HG03280 (cell line): Measurements from ENCODE around the gene VRK2.
"Not testable (repeated sequence)": the region's sequence is repeated elsewhere in the genome, so short reads cannot be mapped to it uniquely, and the experiment has no call there.

Source experiments
- ATAC-seq: cut with Tn5 transposase; IDR thresholded peaks from one replicate; pipeline ENCODE4 v1.9.1; 2021; ENCODE audit warnings: mild to moderate bottlenecking, moderate library complexity; ENCODE audit not compliant: unreplicated experiment

VRK2 gene

DNA sequence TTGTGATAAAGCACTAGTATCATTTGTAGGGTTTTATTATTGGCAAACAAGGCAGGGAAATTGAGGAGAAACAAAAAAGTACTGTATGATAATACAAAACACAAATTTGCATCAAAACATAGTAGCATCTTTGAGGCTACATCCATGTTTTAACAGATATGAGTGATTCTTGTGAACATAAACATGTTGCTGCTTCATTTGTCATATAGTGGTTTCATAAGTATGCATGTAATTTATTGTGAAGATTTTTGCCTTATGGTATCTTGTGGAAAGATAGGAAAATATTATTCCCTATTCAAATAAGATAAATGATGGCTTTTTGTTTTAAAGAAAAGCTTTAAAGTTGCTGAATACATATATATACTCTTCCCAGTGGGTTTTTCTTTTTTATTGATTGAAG is 60.3 kb downstream of the VRK2 start:
- ATAC-seq: no peak

DNA sequence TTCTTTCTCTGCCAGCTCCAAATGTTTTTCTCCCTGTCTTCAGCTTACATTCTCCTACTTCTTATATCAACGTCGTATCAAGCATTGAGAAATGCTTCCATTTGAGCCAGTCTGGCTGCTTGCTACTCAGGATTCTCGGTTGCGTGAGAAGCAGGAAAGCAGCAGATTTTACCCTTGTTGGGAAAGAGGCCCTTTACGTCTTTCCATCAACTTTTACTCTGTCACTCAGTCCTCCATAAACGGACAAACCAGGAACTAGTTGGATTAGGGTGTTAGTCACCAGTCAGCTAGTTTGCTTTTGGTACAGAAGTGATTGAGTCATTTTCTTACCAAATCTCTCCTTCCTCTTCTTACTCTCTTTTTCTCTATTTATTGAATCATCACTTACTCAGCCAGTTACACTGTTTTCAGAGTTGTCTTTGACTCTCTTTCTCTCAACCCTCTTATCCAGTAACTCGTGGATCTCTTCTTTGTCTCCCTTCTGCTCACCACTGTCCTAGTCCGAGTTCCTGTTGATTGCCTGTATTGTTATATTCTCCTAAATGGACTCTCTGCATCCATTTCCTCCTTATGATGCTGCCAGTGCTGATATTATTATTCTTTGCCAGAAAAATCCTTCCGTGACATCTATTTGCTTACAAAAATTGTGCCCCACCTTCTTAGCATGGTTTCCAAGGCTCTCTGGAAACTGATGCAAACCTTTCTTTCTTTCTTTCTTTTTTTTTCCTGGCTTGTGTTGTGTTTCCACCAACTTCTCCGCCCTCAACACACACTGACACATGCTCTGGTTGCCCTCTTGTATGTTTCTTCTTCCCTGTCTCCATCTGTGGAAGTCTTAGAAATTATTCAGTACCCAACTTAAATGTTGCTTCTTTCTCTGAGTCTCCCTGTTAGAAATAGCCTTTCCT is 61.5 kb downstream of the VRK2 start:
- ATAC-seq: no peak

DNA sequence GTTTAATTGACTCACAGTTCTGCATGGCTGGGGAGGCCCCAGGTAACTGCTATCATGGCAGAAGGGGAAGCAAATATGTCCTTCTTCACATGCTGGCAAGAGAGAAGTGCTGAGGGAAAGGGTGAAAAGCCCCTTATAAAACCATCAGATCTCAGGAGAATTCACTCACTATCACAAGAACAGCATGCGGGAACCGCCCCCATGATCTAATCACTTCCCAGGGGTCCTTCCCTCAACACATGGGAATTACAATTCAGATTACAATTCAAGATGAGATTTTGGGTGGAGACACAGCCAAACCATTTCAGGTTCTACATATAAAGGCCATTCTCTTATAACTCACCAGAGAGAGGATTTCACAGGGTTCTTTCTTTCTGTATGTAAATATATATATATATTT is 62.9 kb downstream of the VRK2 start:
- ATAC-seq: no peak

DNA sequence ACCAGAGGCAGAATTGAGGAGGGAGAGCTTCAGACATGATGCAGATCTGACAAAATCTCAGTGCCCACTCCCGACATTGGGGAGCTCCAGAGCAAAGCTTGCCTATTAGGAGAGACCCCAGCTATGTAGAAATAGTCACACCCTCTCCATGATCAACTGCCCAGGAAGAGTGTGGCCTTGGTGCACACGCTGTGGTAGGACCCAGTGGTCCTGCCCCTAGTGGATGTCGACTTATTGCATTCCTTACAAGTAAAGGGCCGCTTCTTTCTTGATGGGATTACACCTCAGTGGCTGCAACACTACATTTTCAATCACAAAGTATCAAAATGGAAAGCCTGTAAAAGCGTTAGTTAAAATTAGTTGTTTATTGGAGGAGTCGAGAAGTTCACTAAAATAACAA is 64.2 kb downstream of the VRK2 start:
- no peak for ATAC-seq

DNA sequence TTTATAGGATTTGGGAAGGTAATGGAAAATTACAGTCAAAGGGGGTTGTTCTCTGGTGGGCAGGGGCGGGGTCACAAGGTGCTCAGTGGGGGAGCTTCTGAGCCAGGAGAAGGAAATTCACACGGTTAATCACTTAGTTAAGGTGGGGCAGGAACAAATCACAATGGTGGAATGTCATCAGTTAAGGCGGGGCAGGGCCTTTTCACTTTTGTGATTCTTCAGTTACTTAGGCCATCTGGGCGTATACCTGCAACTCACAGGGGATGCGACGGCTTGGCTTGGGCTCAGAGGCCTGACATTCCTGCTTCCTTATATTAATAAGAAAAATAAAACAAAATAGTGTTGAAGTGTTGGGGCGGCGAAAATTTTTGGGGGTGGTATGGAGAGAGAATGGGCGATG is 67.0 kb downstream of the VRK2 start:
- not testable (repeated sequence) for ATAC-seq

DNA sequence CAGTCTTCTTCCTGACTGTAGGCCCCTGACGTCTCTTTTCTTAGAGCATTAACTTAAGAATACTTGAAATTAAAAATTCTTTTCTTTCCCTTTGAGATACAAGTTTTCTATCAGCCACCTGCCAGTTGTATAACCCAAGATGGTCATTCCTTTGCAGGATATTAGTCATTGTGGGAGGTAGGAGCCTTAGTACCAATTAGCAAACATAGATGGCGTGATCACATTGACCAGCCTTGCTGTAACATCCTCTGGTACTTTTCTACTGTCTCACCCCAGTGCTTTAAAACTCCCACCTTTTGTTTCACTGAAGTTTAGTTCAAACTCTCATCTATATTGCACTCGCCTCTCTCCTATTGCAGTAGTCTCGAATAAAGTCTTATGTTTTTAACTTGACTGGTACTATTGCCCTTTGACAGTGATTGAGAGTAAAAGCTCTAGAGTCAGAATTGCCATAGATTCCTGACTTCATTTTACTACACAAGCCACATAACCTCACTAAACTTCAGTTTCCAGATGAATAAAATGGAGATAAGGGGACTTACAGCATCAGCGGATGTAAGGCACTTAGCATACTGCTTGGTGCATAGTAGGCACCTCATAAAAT is 74.1 kb downstream of the VRK2 start:
- ATAC-seq: no peak

DNA sequence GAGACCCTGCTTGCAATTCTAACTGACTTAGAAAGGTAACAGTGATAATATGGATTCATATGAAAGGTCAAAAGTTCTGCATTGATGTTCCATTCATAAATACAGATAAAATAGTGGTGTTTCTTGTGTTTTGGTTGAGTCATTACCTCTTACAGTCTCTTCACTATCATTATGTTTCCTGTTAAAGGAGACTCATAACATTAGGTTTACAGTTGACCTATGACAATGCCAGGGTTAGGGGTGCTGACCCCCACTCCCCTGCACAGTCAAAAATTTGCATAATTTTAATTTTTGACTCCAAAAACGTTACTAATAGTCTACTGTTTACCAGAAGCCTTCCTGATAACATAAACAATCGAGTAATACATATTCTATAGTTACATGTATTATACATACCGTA is 75.4 kb downstream of the VRK2 start:
- ATAC-seq: no peak

DNA sequence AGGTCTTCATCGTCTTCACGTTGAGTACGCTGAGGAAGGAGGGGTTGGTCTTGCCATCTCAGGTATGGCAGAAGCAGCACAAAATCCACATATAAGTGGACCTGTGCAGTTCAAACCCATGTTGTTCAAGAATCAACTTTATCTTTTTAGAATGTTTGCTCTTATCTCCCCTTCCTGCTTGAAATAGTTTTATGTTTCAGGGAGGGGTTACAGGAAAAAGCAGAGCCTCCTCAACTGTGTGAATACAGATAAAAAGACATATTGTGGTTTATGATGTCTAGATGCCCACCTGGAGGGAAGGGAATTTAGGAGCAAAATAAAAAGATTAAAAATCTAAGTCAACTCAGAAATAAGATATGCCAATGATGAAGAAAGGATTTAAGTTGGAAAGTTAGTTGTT is 75.9 kb downstream of the VRK2 start:
- ATAC-seq: no peak

DNA sequence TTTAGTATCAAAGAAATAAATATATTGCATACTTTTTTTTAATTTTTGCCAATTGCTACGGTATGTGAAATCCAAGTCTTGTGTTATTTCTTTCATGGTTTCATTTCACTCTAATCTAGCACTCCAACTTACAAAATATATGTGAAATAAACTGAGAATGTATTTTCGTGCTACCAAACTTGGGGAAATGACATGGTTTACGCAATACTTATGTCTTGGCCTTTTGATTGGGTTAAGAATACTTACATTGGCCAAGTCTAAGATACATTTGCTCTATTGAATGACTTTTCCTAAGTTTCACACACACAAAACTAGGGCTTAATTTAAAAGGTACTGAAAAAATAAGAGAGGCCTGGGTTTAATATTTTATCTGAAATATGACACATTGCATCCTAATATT is 80.5 kb downstream of the VRK2 start:
- ATAC-seq: no peak

DNA sequence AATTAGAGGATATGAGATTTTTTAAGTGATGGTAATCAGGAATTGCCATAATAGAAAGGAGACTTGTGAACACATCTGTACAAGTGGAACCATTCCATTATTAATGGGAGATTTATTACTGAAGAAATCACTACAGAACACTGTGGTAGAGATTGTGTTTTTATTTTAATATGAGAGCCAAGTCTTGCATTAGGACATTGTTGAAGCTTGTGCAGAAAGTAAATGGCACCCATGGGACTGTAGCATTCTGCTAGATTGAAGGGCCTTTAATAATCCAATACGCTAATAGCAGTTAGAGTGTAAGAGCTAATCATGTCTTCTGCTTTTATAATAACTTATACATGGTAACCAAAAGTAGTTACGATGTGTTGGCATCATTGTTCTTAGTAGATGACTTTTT is 83.6 kb downstream of the VRK2 start:
- no peak for ATAC-seq

DNA sequence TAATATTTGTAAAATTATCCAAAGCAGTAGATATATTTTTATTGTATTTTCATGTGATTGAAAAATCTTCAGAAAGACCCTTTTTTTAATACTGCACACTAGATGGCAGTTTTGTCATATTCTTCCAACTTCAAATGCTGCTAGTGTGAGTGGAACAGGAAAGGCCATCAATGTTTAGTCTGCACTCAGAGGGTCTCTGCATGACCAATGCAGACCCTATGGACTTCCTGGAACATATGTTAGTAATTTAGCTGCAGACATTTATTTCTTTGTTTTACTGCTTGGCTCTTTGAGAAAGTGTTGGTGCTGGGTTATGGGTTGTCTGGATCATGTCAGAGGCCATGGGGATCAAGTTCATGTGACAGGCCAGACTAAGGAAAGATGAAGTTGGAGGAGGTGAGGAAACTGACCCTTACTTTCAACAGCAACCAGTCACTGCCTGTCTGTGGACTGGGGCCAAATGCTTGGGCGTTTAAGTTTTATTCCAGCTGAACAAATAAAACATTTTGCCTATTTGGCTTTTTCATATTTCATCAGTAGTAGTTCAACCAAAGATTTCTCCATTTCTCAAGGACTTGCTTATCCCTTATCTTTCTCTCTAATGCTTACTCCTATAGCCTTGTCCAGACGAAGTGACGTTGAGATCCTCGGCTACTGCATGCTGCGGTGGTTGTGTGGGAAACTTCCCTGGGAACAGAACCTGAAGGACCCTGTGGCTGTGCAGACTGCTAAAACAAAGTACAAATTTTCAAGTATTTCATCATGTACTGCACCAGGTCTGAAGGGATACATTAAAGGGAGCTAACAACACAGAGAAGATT is 84.8 kb downstream of the VRK2 start:
- ATAC-seq: no peak

DNA sequence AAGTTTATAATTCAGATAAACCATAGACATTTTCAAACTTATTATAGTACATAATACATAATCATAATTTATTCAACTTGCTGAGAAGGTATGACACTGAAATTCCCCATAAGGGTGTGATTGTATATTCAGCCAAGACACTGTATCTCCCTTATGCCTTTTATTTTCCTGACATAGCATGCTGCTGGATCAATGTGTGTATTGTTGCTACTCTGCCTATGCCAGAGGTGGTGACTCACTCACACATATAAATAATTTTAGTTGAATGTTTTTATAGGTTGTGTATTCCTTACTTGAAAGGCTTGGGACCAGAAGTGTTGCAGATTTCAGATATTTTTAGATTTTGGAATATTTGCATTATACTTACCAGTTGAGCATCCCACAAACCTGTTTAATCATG is 86.8 kb downstream of the VRK2 start:
- no peak for ATAC-seq

DNA sequence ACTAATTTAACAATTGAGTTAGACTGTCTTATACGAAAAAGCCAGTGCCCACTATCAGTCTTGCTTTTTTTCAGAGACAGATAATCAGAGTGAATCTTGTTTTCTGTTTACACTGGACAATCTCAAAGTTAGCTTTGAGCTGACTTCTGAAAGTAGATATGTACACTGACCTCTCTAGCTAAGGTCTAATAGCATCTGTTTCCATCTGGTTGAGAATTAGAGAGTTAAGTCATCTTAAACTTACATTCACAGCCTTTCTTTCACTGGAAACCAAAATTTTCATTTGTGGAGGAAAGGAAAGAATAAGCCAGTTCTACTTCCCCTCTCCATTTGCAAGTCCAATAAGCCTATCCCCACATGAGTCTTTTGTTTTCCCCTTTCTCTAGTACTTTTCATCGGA is 89.3 kb downstream of the VRK2 start:
- ATAC-seq: no peak

DNA sequence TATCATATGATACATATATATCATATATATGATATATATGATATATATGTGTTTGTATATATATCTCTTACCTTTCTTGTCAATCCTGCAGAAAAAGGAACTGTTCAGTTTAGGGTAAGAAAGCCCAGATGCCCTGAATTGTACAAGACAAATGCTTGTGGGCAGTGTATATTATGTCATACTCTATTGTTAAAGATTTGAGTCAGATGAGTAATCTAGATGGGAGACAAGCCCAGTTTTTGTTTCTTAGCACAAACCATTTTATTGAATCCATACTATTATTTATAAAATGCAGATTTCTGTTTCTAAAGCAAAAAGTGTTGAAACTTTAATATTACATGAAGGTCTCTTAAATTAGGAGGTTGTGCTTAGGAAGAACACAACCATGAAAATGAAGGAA is 90.6 kb downstream of the VRK2 start:
- no peak for ATAC-seq

DNA sequence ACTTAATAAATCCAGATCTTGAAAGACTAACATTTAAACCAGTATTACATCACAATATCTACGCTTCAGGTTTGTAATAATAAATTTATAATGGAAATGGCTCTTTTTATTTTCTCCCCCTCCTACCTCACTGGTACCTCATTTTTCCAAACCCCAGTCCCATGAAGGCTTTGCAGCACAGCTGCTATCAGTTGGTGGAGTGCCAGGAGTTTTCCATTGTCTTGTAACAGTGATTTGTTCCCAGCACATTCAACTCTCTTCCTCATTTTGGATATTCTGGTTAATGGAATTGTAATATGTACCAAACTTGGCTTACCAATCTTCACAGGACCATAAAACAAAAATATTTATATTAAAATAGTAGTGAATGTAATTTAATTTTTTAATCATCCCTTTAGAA is 91.2 kb downstream of the VRK2 start:
- no peak for ATAC-seq

DNA sequence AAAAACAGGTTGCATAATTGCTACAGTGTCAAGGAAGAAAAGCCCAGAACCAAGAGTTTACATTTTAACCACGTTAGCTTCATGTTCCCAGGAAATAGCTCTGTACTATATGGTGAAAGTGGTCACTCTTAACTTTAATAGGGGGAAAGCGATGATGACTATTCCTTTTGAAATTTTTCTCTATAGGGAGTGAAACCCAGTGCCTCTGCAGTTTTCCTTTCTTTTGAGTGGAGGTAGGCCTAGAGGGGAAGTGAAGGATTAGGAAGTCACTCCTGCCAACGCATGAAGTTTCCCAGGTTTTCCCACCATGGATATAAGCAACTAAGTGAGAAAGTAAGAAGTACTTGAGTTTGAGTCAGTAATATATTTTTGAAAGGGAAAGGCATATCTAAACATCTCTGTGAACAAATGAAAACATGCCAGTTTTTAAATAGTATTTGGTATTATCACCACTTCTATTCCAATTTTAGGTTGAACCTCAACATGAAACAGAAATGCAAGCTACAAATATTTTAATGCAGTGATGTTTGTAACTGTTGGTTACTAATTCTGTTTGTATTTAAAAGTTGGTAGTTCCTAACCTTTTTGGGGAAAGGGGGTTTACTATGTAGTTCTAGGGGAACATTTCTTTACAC is 91.9 kb downstream of the VRK2 start:
- ATAC-seq: no peak

DNA sequence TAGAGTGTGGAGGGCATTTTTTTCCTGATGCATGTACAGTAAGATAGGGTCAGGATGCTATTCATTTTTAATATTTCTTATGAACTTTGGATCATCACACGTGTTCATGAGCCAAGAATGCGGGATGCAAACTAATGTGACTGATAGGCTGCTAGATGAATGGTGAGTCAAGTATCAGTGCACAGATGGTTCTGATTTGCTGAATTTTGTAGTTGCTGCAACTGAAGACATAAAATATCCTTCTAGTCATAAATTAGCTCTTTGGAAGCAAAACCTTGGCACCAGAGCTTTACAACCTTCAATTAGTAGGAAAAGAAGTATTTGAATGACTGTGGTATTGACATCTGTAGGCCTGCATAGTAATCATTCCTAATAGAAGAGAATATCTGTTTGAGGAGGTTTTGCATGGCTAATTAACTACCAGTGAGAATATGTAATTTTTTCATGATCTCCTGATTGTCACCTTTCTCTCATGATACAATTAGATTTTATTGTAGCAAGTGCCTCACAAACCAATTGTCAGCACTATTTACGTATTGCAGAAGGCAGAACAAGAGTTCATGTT is 94.0 kb downstream of the VRK2 start:
- ATAC-seq: no peak

DNA sequence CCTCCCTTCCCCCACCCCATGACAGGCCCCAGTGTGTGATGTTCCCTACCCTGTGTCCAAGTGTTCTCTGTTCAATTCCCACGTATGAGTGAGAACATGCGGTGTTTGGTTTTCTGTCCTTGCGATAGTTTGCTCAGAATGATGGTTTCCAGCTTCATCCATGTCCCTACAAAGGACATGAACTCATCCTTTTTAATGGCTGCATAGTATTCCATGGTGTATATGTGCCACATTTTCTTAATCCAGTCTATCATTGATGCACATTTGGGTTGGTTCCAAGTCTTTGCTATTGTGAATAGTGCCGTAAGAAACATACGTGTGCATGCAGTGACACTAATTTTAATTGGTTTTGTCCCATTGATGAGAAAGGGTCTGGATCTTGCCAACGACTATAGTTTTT is 99.2 kb downstream of the VRK2 start:
- not testable (repeated sequence) for ATAC-seq

DNA sequence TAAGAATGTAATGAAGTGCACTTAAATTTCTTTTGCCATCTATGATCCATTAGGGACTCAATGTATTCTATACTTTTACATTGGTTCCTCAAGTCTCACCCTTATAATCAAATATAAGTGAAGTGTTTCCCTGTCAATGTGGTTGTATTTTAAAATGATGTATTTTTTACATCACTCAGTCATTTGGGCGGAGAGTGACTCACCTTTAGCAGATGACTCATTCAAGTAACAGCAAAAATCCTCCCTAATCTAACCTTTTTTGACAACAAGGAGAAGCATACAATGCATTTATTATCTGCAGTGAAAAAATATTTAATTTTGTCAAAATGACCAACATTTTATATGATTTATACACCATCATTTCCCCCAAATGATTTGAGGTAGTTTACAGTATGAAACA is 100.1 kb downstream of the VRK2 start:
- no peak for ATAC-seq

DNA sequence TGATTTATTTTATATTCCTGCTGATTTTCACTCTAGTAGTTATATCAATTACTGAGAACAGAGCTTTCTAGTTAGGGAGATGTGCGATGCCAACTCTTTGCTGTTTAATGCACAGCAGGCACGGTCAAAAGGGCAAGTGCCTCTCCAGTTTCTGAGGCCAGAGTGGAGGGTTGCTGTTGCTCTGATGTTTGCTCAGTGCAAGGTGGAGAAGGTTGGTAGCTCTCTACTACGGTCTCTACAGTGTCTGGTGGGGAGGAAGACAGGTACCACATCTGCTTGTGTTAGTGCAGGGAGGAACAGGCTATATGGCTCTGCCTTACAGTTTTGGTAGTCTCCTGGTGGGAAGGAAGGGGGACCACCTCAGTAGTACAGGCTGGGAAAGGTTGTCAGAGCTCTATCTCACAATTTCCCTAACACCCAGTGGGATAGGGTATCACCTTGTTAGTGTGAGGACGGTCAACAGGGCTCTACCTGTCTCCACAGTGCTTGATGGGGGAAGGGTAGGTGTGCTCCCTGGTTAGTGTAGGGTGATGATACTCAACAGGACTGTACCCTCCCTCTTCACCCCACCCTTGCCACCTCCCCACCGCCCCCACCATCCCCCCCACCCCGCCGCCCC is 108.7 kb downstream of the VRK2 start:
- ATAC-seq: no peak

DNA sequence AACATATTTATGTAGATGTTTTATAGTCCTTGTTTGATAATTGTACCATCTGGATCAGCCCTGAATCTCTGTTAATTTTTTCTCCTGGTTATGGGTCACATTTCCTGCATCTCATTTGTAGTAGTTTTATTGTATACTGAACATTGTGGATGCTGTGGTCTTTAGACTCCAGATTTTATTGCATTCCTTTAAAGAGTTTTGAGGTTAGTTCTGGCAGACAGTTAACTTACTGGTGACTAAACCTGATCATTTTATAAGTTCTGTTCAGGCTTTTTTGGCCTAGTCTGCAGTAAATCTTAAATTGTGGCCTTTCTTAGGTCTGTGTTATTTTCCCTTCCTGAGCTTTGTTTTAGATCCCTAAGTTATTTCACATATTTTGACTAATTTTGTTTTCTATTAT is 110.2 kb downstream of the VRK2 start:
- no peak for ATAC-seq
